Measurements from ENCODE around the gene BCKDHA. TPM values are rescaled to one million over a fixed set of nuclear protein-coding genes. Genes with fewer than 3 reads are reported as not detected.

BCKDHA gene
- total and polyA plus RNA-seq, 4 donors, result 19.7 to 54.5 (median 39.0) TPM

DNA sequence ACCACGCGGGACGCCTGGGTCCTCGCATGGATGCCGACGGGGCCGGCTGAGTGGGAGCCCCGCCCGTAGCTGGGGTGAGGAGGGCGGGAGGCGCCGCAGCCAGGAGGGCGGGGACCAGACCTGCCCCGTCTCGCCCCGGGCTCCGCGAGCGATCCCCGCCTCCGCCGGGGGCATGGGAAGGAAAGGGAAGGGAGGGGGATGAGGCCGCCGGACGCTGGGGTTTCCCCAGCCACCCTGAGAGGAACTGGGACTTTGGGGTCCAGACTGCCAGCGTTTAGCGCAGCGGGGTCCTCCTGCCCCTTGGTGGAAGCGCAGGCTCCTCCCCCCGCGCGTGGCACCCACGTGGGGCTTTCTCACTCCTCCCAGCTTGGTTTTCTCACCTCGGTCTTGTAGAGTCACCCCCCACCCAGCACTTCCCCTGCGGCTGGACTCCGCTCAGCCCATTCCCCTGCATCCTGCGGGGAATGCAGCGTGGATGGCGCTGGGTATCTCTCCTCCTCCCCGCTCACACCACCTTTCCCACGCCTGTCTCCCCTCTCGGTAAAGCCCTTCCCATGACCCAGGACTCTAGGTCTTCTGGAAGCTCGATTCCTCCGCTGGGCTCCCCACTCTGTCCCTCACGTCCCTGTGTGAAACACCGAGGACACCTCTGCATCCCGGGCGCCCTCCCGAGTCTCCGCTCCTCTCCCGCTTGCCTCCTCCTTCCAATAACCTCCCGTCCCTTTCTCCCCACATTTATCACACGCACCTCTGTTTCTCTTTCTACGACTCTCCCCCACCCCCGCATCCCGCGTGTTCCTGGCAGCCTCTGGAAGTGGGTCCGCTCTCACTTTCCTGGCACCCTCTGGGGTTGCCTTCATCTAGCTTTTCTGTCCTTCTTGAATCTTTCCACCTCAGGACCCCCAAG is 46.0 kb upstream of the BCKDHA start:
- DNase-seq (peak in 2 of 3 donors; percentile 17 to 33), ATAC-seq (ENCODE audit: insufficient read depth, low FRiP score) (peak; percentile 51)
- TF ChIP-seq CTCF (IDR thresholded peaks at IDR 0.05; ENCODE audit: control extremely low read depth, extremely low read depth), result no peak
- 0% methylated on average over 55 to 58 of the region's 58 CpGs for WGBS, 2 donors
- Histone ChIP-seq H3K36me3 (ENCODE audit: control insufficient read depth in 4 of 4, insufficient read depth in 4 of 4, low read length in 4 of 4) (peaks cover 0 to 2% (median 0%) of the 10 kb centered on the region in 4 donors), H3K4me1 (ENCODE audit: control insufficient read depth in 5 of 5, insufficient read depth in 5 of 5, low read length in 5 of 5) (peaks cover 0 to 32% (median 9%) of the 10 kb centered on the region in 5 donors), H3K27ac (ENCODE audit: low read depth in 1 of 2, low read length in 1 of 2) (peak overlapping the region in 1 of 2 donors; percentile 57), H3K4me3 (peak overlapping the region; percentile 85), H3K27me3 (ENCODE audit: control insufficient read depth in 3 of 3, insufficient read depth in 3 of 3, low read length in 2 of 3) (peaks cover 0 to 15% (median 0%) of the 10 kb centered on the region in 3 donors), H3K9me3 (ENCODE audit: control insufficient read depth in 4 of 4, insufficient read depth in 3 of 4, low read length in 3 of 4) (peaks cover 0 to 2% (median 0%) of the 10 kb centered on the region in 4 donors), H3K9ac (ENCODE audit: insufficient read depth in 1 of 2, low read length in 2 of 2) (no peak overlapping the region)

DNA sequence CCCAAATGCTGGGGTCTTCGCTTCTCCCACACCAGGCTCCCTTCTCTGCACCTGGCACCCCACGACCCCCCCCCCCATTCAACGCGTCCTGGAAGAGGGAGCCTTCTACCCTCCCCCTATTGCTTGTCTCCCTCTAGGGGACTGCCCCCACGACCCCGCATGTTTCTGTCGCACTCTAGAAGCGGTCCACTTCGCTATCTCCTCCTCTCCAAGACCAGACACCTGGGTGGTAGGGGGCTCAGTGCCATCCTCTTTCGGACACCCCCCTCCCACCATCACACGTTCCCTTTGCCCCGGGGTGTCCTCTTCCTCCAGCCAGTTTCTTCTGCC is 45.4 kb upstream of the BCKDHA start:
- DNase-seq (no peak), ATAC-seq (ENCODE audit: insufficient read depth, low FRiP score) (no peak)
- TF ChIP-seq CTCF (IDR thresholded peaks at IDR 0.05; ENCODE audit: control extremely low read depth, extremely low read depth), result no peak
- H3K9me3 ChIP-seq (ENCODE audit: control insufficient read depth in 4 of 4, insufficient read depth in 3 of 4, low read length in 3 of 4), result peaks cover 0 to 2% (median 0%) of the 10 kb centered on the region in 4 donors
- H3K9ac ChIP-seq (ENCODE audit: insufficient read depth in 1 of 2, low read length in 2 of 2), result no peak overlapping the region
- no peaks in the 10 kb centered on the region for H3K36me3 ChIP-seq (ENCODE audit: control insufficient read depth in 4 of 4, insufficient read depth in 4 of 4, low read length in 4 of 4)
- peaks cover 0 to 15% (median 0%) of the 10 kb centered on the region in 3 donors for H3K27me3 ChIP-seq (ENCODE audit: control insufficient read depth in 3 of 3, insufficient read depth in 3 of 3, low read length in 2 of 3)
- peak overlapping the region in 1 of 2 donors; percentile 57 for H3K27ac ChIP-seq (ENCODE audit: low read depth in 1 of 2, low read length in 1 of 2)
- WGBS, 2 donors, result 0 to 1% methylated on average over 12 of the region's 12 CpGs
- H3K4me3 ChIP-seq, result peak overlapping the region; percentile 85
- H3K4me1 ChIP-seq (ENCODE audit: control insufficient read depth in 5 of 5, insufficient read depth in 5 of 5, low read length in 5 of 5), result peaks cover 0 to 32% (median 9%) of the 10 kb centered on the region in 5 donors

GRCh38 chr19:41352609-41353465 is 44.8 kb upstream of the BCKDHA start:
- Histone ChIP-seq H3K9me3 (ENCODE audit: control insufficient read depth in 4 of 4, insufficient read depth in 3 of 4, low read length in 3 of 4) (peaks cover 0 to 2% (median 0%) of the 10 kb centered on the region in 4 donors), H3K27me3 (ENCODE audit: control insufficient read depth in 3 of 3, insufficient read depth in 3 of 3, low read length in 2 of 3) (peaks cover 0 to 15% (median 0%) of the 10 kb centered on the region in 3 donors), H3K4me1 (ENCODE audit: control insufficient read depth in 5 of 5, insufficient read depth in 5 of 5, low read length in 5 of 5) (peaks cover 0 to 32% (median 9%) of the 10 kb centered on the region in 5 donors), H3K9ac (ENCODE audit: insufficient read depth in 1 of 2, low read length in 2 of 2) (no peak overlapping the region), H3K27ac (ENCODE audit: low read depth in 1 of 2, low read length in 1 of 2) (peak overlapping the region; percentile 83 to 85), H3K36me3 (ENCODE audit: control insufficient read depth in 4 of 4, insufficient read depth in 4 of 4, low read length in 4 of 4) (no peaks in the 10 kb centered on the region), H3K4me3 (peak overlapping the region; percentile 85)
- peak; percentile 3 for TF ChIP-seq CTCF (IDR thresholded peaks at IDR 0.05; ENCODE audit: control extremely low read depth, extremely low read depth)
- DNase-seq (peak in 2 of 3 donors; percentile 27 to 48), ATAC-seq (ENCODE audit: insufficient read depth, low FRiP score) (no peak)
- WGBS, 2 donors, result 0 to 1% methylated on average over 71 of the region's 71 CpGs
